Endothelial cell of umbilical vein (primary cell): ENCODE data around the gene SPDYE4. TPM values are rescaled to one million over a fixed set of nuclear protein-coding genes. Genes with fewer than 3 reads are reported as not detected.

Experiments
- BruUV-seq: library from RNA; stranded (reverse); fragments of 400-500 nt; replicated peaks from 2 replicates; lab custom pipeline; 2021; lab: Mats Ljungman, UMichigan
- CTCF ChIA-PET: fragments of 300-600, 350-600 bp; sonication (Branson Sonifier 250); formaldehyde crosslinking; loops from one replicate; lab custom pipeline; 2021; ENCODE audit warnings: antibody characterized with exemption, inconsistent platforms; lab: Charles Lee
- POLR2A ChIA-PET: fragments of 300-600, 350-600 bp; sonication (Branson Sonifier 250); formaldehyde crosslinking; loops from one replicate; lab custom pipeline; 2021; ENCODE audit warnings: antibody characterized with exemption, inconsistent platforms; lab: Charles Lee
- DNase-seq: peaks from one replicate; pipeline ENCODE4 v3.0.0-alpha.2; 2011; ENCODE audit warnings: low read depth, low spot score
- FAIRE-seq: peaks from 2 replicates; lab custom pipeline; 2011; peaks lifted over from hg19 to GRCh38; lab: Jason Lieb, UNC
- H2AFZ ChIP-seq: 2 replicates; pipeline ENCODE4 v1.6.0; 2012; ENCODE audit warnings: low read depth, low read length, control low read depth, inconsistent platforms
- H3K27ac ChIP-seq: 2 replicates; pipeline ENCODE4 v1.5.1; 2011; ENCODE audit warnings: low read depth, mild to moderate bottlenecking, control low read depth, low read length, moderate library complexity; ENCODE audit not compliant: insufficient read depth
- H3K27me3 ChIP-seq, 2 experiments: 2 replicates each; pipeline versions ENCODE4 v1.6.0 to v1.6.1; 2011; ENCODE audit warnings: low read length in 2 of 2, mixed read lengths in 1 of 2; ENCODE audit not compliant: control insufficient read depth in 2 of 2, insufficient read depth in 2 of 2
- H3K36me3 ChIP-seq, 2 experiments: 2 replicates in 1 of 2; 3 replicates in 1 of 2; pipeline ENCODE4 v1.5.1; 2011; ENCODE audit warnings: low read length in 2 of 2, mild to moderate bottlenecking in 1 of 2, moderate library complexity in 1 of 2; ENCODE audit not compliant: control insufficient read depth in 2 of 2, insufficient read depth in 2 of 2; ENCODE audit errors: extremely low read depth in 1 of 2
- H3K4me1 ChIP-seq: 3 replicates; pipeline ENCODE4 v1.5.1; 2011; ENCODE audit warnings: mild to moderate bottlenecking, low read length; ENCODE audit not compliant: control insufficient read depth, insufficient read depth; ENCODE audit errors: extremely low read depth
- H3K4me2 ChIP-seq: 2 replicates; pipeline ENCODE4 v1.6.1; 2011; ENCODE audit warnings: low read length, control low read depth, mixed read lengths; ENCODE audit not compliant: insufficient read depth
- H3K4me3 ChIP-seq, 3 experiments: fragments of 200-600 bp in 1 of 3; sonication (generic), shearing (Covaris generic) in 1 of 3; replicated peaks in 1 of 3; 2 replicates each; pipeline ENCODE4 v1.5.1; 2011 to 2016; ENCODE audit warnings: control low read depth in 3 of 3, low read length in 3 of 3, mild to moderate bottlenecking in 2 of 3, inconsistent platforms in 1 of 3, low read depth in 1 of 3, moderate library complexity in 1 of 3; ENCODE audit not compliant: insufficient read depth in 1 of 3
- H3K79me2 ChIP-seq: 2 replicates; pipeline ENCODE4 v1.6.0; 2012; ENCODE audit warnings: low read length, inconsistent platforms; ENCODE audit not compliant: control insufficient read depth, insufficient read depth
- H3K9ac ChIP-seq: replicated peaks from 2 replicates; pipeline ENCODE3; 2011; ENCODE audit warnings: low read length, control low read depth; ENCODE audit not compliant: insufficient read depth; ENCODE audit errors: extremely low read depth
- H3K9me1 ChIP-seq: replicated peaks from 3 replicates; pipeline ENCODE4 v1.6.0; 2011; ENCODE audit warnings: mild to moderate bottlenecking, low read length; ENCODE audit not compliant: control insufficient read depth, insufficient read depth; ENCODE audit errors: extremely low read depth
- H3K9me3 ChIP-seq: replicated peaks from 2 replicates; pipeline ENCODE4 v1.5.1; 2012; ENCODE audit warnings: low read length, inconsistent platforms; ENCODE audit not compliant: control insufficient read depth, insufficient read depth
- H4K20me1 ChIP-seq: replicated peaks from 2 replicates; pipeline ENCODE3; 2011; ENCODE audit warnings: mild to moderate bottlenecking, low read length; ENCODE audit not compliant: control insufficient read depth, insufficient read depth; ENCODE audit errors: extremely low read depth
- CTCF ChIP-seq, 2 donors: IDR thresholded peaks; 1 replicate in 1 of 2; 2 replicates in 1 of 2; pipeline ENCODE4 v1.5.1; 2011; ENCODE audit warnings: low read length in 2 of 2, mild to moderate bottlenecking in 2 of 2, moderate library complexity in 2 of 2, control low read depth in 1 of 2, inconsistent platforms in 1 of 2, low read depth in 1 of 2; ENCODE audit not compliant: insufficient read depth in 1 of 2; ENCODE audit errors: extremely low read depth in 1 of 2
- EZH2 ChIP-seq: IDR thresholded peaks from 2 replicates; pipeline ENCODE4 v1.6.1; 2012; ENCODE audit warnings: borderline replicate concordance, low read depth, mild to moderate bottlenecking, moderate library complexity, low read length, inconsistent platforms; ENCODE audit not compliant: severe bottlenecking
- FOS ChIP-seq: IDR thresholded peaks from 2 replicates; pipeline ENCODE4 v1.6.1; 2011; ENCODE audit warnings: mild to moderate bottlenecking, low read length, moderate library complexity, borderline replicate concordance; ENCODE audit not compliant: insufficient read depth
- GATA2 ChIP-seq: IDR thresholded peaks from 2 replicates; pipeline ENCODE4 v1.7.0; 2011; ENCODE audit warnings: low read depth, mild to moderate bottlenecking, moderate library complexity, mixed read lengths, low read length; ENCODE audit not compliant: insufficient read length, insufficient read depth
- JUN ChIP-seq: IDR thresholded peaks from 2 replicates; pipeline ENCODE4 v1.6.1; 2011; ENCODE audit warnings: borderline replicate concordance, low read depth; ENCODE audit not compliant: insufficient read length, insufficient read depth
- MAX ChIP-seq: IDR thresholded peaks from 2 replicates; pipeline ENCODE4 v1.6.1; 2011; ENCODE audit not compliant: insufficient read depth, insufficient read length
- MYC ChIP-seq: IDR thresholded peaks from one replicate; pipeline ENCODE4 v1.6.1; 2011; ENCODE audit warnings: mild to moderate bottlenecking, low read depth, low read length
- POLR2A ChIP-seq: IDR thresholded peaks from 2 replicates; pipeline ENCODE4 v1.6.1; 2012; ENCODE audit warnings: low read depth, mild to moderate bottlenecking, control low read depth, low read length
- POLR2AphosphoS5 ChIP-seq: IDR thresholded peaks from 2 replicates; pipeline ENCODE4 v1.6.1; 2012; ENCODE audit warnings: low read depth, mild to moderate bottlenecking, control low read depth, low read length, moderate library complexity; ENCODE audit not compliant: insufficient read depth
- dilution Hi-C: fragments of 300-500 bp; cut with MboI; formaldehyde crosslinking; loops from one replicate; pipeline ENCODE4 v1.15.0; 2019; ENCODE audit warnings: low sequenced_read_pairs; ENCODE audit not compliant: extremely low pct_ligation_motif_present
- intact Hi-C: fragments of 100-400 bp; cut with micrococcal nuclease; formaldehyde crosslinking; loops from one replicate; pipeline ENCODE4 v1.10.0; 2022
- polyA plus RNA-seq, 4 experiments: library from polyadenylated mRNA; depleted of rRNA in 3 of 4; stranded (reverse) in 3 of 4; unstranded in 1 of 4; fragments of >200 nt; gene quantifications; 2 replicates each; pipeline versions ENCODE4 v1.2.1 to v1.2.3, GENCODE V29; 2011 to 2012; ENCODE audit warnings: missing spikeins in 1 of 4
- total RNA-seq: library from RNA; stranded (reverse); gene quantifications from 2 replicates; pipeline ENCODE4 v1.2.3, GENCODE V29; 2021

The SPDYE4 gene
- total and polyA plus RNA-seq, 2 donors (not counting 3 experiments of a cell fraction or from before 2014, with no cell fraction given): not detected

- dilution Hi-C loops (no loop called here), intact Hi-C loops (no loop called here)
- POLR2A ChIA-PET: no interaction called here
- FAIRE-seq (no peak), DNase-seq (no peak)
- Histone ChIP-seq H3K4me2 (no peak overlapping the region), H3K9ac (no peak overlapping the region), H3K9me3 (no peaks in the 10 kb centered on the region), H3K36me3 (no peaks in the 10 kb centered on the region), H3K27ac (no peak overlapping the region), H4K20me1 (no peaks in the 10 kb centered on the region), H3K79me2 (no peaks in the 10 kb centered on the region), H2AFZ (no peak overlapping the region), H3K27me3 (peaks cover 2 to 4% of the 10 kb centered on the region in 2 experiments), H3K4me1 (no peaks in the 10 kb centered on the region), H3K9me1 (no peaks in the 10 kb centered on the region), H3K4me3 (no peak overlapping the region)
- BruUV-seq: no TSS peak
- CTCF ChIA-PET: no interaction called here
- no peak for TF ChIP-seq GATA2
- no peak for TF ChIP-seq EZH2
- TF ChIP-seq POLR2A: no peak
- no peak for TF ChIP-seq FOS
- TF ChIP-seq JUN: no peak
- TF ChIP-seq CTCF (IDR thresholded peaks at IDR 0.05; ENCODE audit: extremely low read depth in 1 of 2, insufficient read depth in 1 of 2, low read depth in 1 of 2, low read length in 2 of 2): no peak
- TF ChIP-seq POLR2AphosphoS5: no peak
- no peak for TF ChIP-seq MAX
- TF ChIP-seq MYC: no peak
These were observed 3.7 kb upstream of the SPDYE4 start for GRCh38 chr17:8762012-8762411.
